DMS153 treated with DMSO at 0.1 percent for 48 hours (cell line): Measurements from ENCODE around the gene MICAL2.

Experiments used
- DNase-seq: peaks from one replicate; lab custom pipeline; 2025; ENCODE audit not compliant: unreplicated experiment; lab: John Stamatoyannopoulos, UW

MICAL2 gene

DNA sequence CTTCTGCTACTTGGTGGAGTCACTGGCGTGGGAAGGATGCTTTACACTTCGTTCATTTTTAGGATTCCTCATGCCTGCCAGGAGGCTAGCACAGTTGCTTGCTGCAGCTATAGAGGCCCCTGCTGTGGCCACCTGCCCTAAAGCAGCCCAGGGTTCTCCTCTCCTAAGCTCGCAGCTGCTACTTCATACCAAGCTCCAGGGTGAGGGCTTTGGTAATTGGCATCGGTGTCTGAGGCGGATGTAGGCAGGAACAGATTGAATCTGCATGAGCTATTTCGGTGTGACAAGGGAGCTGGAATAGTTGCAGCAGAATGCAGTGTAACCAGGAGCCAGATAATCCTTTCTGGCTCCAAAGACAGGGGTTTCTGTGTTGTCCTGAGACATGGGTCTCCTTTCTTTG lies 133.1 kb downstream of the MICAL2 start:
- DNase-seq: no peak

DNA sequence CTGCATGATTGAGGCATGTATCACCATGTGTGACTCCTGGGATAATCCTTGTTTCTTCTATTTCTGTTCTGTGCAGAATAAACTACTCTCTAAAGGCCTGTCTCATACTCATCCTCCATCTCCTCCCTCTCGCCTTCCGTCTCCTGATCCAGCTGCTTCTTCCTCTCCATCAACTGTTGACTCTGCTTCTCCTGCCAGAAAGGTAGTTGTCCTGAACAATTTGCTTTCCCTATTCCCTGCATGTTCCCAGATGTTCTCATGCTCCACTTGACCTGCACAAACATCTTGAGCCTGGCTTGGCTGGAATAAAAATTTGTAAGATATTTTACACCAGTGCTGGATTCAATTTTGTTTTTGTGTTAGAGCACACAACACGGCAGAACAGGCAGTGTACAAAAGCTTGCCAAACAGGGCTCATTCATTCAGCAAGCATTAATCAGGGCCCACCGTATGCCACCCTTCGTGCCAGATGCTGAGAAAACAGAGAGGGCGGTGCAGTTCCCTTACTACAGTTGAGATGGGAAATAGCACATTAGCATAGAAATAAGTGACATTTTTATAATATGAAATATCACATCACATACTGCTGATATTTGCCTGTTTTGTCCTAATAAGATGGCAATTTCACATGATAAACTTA lies 133.6 kb downstream of the MICAL2 start:
- no peak for DNase-seq

DNA sequence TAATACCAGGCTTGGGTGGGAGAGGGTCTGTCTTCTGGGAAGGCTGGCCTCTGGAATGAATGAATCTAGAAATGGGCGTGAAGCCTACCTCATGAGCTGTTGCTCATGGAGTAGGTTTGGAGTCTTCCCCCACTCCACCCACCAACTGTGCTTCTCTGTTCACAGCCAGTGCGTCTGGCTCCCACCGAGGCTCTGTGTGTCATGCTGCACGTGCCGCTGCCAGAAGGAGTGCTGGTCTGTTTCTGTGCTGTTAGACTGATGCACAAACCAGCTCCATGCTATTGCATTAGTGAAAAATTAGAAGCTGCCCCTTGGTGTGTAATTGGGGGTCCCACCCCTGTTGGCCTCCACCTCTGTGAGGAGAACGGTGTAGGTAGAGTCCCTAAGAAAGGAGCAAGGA lies 134.7 kb downstream of the MICAL2 start:
- no peak for DNase-seq

DNA sequence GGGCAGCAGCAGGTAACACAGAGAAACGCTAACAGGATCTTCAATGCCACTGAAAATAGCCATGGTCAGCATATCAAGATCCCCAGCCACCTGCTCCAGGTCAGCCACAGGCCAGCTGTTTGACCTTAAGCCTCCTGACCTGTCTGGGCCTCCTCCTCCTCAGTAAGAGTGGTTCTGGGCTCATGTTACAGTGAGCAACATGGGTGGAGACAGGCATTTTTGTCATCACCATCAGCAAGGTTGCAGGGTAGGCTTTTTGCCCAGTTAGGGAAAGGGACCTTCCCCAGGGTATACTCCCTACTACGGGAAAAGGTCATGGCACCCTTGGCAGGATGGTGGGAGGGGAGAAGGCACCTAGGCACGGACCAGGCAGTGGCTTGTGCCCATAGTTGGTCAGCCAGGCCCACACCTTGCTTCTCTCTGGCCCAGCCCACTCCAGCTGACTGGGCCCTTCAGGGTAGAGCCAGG lies 135.2 kb downstream of the MICAL2 start:
- no peak for DNase-seq

DNA sequence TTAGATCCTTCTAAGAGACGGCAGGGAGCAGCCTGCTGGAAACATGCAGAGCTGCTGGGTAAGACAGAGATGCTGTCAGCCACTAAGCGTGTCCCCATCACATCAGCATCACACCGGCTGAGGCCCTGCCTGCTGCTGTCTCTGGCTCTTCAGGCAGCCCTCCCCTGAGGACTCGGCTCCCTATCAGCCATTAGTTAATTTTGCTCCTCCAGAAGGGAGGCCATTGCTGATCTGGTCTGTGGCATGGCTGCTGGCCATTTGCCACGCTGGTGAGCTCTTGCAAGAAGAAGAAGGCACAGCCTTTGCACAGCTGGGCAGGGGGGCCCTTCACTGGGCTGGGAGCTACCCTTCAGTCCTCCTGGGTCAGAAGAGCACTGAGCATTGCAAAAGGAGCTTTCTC lies 135.8 kb downstream of the MICAL2 start:
- DNase-seq: no peak

DNA sequence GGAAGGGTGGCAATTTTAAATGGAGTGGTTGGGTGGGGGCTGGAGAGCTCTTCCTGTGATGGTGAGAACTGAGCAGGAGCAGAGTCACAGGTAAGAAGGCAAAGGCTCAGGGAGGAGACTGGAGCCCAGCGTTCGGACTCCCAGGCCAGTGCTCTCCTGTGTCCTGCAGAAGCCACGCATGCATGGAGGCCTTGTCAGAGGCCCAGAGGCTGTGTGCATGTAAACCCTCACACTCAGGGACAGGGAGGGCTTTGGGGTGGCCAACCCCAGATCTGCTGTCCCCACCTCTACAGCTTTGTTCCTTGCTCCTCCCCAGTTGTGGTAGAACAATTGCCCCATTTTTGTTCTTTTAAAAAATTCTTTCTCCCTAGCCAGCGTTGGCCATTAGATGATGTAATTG lies 136.6 kb downstream of the MICAL2 start:
- DNase-seq: no peak

DNA sequence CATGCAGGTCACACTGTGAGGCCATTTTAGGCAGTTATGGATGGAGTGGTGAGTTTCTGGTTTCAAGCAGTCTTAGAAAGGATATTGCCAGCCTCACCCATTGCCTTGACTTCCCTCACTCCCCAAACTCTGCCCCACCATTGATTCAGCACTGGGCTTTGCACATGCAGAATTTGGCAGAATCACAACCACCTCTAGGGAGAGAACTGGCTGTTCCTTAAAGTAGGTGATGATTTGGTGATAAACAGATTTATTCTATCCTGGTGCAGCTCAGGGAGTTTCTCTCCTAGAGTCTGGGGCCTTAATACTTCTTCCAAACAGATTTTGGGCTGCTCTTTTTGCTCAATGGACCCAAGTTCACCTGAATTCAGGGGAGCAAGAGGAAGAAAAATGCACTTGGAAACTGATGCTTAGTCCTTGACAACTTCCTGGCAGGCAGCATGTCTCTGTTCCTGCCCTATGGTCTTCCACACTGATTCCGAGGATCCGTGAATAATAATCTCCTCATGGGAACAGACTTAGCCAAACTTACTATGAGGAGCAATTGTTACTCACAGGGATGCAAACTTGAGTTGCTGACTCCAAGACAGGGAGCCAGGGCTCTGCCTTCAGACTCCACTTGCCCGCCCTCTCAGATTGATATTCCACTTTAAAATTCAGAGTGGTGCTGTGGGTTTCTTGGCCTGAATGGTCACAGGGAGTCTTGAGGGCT lies 137.3 kb downstream of the MICAL2 start:
- no peak for DNase-seq

DNA sequence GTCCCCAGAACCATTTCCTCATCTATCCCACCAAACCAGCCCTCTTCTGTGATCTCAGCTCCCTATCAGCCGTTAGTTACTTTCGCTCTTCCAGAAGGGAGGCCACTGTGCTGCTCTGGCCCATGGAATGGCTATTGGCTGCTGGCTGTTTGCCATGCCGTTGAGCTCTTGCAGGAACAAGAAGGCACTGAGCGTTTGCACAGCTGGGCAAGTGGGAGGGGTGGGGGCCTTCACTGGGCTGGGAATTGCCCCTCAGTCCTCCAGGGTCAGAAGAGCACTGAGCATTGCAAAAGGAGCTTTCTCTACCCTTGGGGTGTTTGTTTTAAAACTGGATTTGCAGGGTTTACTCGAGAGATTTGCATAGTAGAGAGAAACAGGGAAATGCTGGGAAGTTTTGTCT lies 137.9 kb downstream of the MICAL2 start:
- peak; percentile 97 for DNase-seq

DNA sequence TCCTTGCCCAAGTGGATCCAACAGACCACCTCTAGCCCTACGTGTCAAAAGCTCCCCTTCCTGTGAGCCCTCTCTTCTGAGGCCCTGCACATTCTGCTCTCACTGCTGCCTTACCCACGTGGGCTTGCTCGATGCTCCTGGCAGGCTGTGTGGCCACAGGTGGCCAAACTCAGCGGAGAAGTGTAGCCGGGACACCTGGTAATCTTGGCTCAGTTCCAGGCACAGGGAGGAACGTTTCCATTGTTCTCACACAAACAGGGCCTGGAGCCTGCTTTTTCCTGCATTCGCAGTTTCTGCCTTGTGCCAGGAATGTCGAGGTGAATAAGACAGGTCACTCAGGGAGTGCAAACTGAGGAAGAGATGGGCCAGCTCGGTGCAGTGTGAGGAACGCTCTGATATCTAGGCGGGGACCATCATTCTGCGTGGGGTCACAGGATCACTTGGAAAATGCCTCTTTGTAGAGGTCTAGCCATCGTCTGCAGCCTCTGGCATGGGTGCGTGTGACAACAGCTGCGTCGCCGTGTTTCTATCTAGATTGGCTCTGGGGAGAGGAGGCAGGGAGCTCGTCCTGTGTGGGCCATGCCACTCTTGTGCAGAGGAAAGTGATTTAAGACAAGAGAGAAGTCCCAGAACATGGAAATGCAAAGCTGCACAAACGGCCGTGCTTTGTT lies 139.3 kb downstream of the MICAL2 start:
- DNase-seq: peak; percentile 95

DNA sequence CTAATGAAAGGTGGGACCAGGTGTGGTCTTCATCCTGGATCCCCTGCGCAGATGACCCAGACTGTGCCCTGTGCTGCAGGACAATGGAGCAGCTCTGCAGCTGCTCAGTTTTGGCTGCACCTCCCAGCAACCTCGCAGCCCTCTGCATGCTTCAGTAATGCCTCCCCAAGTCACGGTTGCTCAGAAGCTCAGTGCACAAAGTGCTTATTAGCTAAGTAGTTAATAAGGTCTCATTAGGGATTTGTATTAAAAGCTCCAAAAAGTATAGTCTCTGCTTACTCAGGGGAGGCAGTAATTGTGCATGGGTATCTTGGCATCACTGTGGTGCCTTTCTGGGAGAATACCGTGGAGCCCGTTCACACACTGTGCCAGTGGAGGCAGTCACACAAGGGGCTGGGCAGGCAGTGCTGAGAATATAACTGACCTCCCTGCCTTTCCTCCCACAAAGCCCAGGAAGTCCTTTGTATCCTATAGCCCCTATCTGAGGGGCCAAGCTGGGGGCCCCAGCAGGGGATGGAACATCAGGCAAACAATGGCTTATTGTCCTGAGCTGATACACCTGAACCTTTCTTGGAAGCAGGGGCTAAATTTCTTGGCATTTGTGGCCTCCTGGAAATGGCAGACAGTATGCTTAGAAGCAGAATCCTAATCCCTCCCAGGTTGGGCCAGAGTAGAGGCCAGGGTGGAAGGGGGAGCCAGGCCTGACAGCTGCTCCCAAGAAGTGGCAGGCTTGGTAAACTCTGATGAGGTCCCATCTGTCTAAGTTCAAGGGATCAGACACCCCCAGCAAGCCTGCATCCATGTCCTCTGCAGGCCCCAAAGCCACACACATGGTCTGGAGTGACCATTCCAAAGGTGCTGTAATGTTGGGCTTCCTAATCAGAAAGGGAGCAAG lies 141.5 kb downstream of the MICAL2 start:
- DNase-seq: no peak

DNA sequence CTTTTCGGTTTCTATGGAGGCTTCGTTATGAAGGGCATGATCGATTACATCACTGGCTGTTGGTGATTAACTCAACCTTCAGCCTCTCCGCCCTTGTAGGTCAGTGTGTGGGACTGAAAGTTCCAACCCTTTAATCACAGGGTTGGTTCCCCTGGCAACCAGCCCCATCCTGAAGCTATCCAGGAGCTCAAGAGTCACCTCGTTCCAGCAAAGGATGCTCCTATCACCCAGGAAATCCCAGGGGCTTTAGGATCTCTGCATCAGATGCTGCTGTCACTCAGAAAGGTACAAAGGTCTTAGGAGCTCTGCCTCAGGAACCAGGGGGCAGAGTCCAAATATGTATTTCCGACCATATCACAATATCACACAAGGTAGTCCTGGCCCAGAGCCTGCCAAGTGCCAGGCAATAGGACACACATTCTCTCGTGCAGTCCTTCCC lies 143.5 kb downstream of the MICAL2 start:
- no peak for DNase-seq

DNA sequence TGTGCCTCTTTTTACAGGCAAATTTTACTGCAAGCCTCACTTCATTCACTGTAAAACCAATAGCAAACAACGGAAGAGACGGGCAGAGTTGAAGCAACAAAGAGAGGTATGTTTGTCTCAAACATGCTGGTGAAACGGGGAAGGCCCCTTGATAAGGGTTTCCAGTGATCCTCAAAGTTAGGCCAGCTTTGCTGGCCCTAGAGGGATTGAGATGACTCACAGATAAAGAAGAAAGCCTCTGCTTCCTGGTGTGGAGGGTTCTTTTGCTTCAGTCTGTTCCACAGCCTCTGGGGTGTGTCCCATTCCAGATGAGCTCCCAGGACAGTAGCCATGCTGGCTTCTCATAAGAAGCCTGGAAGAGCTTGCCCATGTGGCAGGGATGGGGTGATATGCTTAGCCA lies 148.1 kb downstream of the MICAL2 start:
- DNase-seq: no peak

DNA sequence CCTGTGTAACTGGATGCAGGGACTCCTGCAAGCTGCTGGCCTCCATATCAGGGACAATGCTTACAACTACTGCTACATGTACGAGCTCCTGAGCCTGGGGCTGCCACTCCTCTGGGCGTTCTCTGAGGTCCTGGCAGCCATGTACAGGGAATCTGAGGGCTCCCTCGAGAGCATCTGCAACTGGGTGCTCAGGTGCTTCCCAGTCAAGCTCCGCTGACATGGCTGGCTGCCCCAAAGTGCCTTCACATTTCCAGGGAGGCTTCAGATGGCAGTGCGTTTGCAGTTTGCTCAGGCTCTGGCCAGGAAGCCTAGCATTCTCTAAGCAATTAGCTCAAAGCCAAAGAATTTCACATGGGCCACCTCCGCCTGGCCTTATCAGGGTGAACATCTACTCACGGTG lies 149.6 kb downstream of the MICAL2 start:
- DNase-seq: no peak

DNA sequence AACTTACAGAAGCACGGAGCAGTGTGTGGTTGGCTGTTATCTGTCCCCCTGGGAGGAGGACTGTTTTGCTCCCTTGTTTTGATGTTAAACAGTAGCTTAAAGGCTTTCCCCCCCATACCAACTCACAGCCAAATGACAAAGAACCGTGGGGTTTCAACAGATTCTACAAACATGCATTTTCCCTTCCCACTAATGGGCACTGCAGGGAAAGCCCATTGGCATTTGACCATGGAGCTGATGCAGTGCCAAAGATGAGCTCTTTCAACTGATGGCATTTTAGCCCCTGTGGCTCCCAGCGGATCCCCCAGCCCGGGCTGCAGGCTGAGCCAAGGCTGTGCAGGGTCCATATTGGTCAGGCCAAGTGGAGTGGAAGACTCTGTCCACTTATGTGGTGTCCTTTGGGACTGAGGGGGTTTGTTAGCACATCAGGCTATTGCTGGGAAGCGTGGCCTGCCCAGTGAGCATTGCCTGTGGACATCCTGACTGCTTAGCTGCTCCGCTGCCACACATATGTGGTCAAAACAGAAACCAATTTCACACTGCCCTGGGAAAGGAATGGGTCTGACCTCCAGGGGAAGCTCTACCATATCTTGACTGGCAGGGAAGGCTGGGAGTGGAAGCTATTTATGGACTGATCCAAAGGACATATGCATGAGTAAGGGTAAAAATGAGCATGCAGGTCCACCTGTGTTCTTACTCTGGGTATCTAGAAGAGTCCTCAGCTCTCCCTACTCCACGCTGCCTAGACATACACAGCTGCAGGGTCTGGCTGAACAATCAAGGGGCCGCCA lies 150.5 kb downstream of the MICAL2 start:
- no peak for DNase-seq

DNA sequence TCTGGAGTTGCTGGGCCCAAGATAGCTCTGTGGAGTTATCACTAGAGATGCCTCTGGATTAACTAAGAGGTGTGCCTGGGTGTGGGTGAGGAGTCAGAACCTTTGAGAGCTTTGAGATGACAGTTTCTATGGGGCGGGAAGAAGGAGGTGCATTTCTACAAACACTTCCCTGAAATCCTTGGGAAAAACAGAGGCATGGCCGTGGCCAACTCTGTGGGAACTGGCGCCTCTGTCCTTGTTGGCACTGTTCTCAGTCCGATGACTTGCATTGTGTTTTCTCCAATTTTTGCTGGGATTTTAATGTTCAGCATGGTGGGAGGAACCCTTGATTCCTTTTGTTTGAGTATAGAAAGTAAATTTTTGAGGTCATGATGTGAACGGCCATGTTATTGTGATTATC lies 151.2 kb downstream of the MICAL2 start:
- no peak for DNase-seq

DNA sequence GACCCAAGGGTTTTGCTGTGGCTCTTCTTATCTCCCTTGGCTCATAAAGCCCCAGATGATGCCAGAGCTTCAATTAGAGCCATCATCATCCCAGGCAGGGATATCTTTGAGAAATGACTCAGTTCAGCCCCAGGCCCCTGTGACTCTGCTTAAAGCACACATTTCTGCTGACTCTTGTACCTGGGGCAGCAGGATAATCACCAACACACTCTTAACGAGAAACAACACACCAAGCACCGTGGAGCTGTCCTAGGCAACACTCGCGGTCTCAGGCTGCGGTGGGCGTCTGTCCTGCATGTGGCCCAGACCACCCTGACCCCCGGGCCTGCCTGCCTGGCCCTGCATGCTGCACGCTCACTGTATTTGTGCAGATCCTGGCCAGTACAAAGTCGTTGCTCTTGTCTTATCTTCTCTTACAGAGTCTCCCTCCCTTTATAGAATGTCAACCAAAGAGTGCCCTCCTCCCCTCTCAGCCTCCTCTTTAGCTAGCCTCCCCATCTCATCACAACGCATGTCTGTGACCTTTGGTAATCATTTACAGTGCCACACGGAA lies 152.8 kb downstream of the MICAL2 start:
- DNase-seq: no peak

DNA sequence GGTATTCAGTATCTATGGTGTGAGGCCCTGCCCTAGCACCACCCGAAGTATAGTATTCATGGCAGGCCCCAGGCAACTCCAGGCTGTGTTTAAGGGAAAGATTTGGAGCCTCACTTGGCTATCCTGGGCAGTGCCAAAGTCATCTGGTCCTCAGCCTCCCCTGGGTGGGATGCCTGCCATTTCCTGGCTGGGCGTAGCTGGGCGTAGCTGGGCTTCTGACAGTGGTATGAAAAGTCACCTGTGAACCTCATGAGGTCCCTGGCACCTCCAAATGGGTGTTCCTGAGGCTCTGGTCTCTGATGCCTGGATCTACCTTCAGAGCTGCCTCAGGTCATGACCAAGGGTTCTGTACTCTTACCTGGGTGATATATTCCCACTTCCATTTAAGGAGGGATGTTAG lies 154.0 kb downstream of the MICAL2 start:
- DNase-seq: no peak

DNA sequence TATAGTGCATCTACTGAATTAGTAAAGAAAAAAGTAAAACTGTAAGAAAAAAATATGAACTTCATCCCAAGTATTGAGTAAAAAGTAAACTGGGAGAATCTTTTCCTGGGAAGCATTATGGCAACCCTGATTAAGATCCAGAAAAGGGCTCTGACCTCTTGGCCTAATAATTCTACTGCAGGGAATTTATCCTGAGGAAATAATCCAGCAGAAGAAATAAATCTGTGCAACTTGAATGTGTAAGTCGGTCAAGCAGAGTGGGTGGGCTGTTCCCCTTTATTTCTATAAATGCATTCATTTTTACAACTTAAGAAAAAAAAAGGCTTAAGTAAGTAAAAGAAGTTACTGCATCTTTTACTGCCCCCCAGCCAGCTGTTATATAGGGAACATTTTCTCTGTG lies 155.7 kb downstream of the MICAL2 start:
- DNase-seq: no peak

DNA sequence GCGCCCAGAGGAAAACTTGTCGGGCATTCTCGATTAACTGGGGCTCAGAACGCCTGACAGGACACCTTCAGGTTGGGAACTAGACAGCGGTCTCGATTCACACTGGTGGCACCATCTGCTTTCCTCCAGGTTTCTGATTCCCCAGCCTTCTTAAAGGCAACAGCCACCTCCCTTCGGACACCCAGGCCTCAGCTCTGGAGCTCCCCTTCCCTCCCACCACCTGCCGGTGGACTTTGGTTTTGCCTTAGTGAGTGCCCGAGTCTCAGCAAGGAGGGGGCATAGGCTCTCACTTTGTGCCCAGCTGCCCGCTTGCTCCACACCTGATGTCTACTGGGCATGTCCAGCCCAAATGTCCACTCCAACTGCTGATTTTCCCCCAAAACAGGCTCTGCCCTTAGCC lies 156.6 kb downstream of the MICAL2 start:
- no peak for DNase-seq

DNA sequence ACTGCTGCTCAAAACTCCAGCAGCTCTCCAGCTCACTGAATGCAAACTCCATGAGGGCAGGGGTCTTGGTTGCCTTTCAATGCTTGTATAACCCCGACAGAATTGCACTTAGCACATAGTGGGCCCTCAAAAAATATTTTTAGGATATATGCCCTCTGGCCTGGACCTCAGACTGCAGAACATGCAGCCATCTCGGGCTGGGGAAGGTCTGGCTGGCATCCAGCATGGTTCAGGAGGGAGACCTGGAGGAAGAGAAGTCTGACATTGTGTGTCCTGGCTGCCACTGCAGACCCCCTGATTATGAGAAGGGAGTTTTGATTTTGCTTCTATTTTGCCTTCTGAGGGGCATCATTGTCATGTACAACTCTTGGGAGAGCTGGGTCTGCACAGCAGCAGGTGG lies 157.5 kb downstream of the MICAL2 start:
- DNase-seq: no peak
